ENCODE results near the gene CTCF. TPM values are rescaled to one million over a fixed set of nuclear protein-coding genes. Genes with fewer than 3 reads are reported as not detected.

CTCF gene
- polyA plus RNA-seq, 6 donors from 2014 or later: 40.2 to 93.3 (median 67.8) TPM

DNA sequence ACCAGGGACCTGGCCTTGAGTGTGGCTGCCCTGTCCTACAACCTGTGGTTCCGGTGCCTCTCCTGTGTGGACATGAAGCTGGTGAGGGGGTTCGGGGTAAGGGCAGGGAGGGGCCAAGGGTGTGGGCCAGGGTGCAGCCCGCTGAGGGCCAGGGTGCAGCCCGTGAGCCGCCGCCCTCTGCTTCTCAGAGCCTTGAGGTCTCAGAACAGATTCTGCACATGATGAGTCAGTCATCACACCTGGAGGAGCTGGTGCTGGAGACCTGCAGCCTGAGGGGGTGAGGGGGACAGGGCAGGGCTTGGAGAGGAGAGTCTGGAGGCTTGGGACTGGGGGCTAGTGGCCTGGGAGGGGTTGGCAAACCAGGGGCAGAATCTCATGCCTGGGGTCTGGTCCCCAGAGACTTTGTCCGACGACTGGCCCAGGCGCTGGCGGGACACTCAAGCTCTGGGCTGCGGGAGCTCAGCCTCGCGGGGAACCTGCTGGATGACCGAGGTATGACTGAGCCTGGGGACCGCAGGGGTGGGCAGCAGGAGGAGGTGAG, 84.9 kb downstream of the CTCF start:
- Mint-ChIP-seq H3K27me3 (no peaks in the 10 kb centered on the region), H3K4me3 (peak overlapping the region in 3 of 8 donors; percentile 32 to 48 (median 45)), H3K4me1 (peaks cover 15 to 35% (median 19%) of the 10 kb centered on the region in 3 donors), H3K27ac (peak overlapping the region in 1 of 6 donors; percentile 43), H3K36me3 (peaks cover 8 to 14% of the 10 kb centered on the region in 2 donors), H3K9me3 (no peaks in the 10 kb centered on the region)
- no peak for DNase-seq
- ATAC-seq (ENCODE audit: low read depth in 2 of 2): no peak

DNA sequence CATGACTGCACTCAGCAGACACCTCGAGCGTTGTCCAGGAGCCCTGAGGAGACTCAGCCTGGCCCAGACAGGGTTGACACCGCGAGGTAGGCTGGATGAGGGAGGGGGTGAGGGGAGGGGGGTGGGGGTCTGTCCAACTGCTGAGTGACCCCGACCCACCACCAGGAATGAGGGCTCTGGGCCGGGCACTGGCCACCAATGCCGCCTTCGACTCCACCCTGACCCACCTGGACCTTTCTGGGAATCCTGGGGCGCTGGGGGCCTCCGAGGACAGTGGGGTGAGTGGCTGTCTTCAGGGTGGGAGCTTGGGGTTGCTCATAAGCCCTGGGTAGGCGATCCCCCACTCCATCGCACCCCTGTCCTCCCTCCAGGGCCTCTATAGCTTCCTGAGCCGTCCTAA, 85.4 kb downstream of the CTCF start:
- Mint-ChIP-seq H3K27me3 (no peaks in the 10 kb centered on the region), H3K36me3 (peaks cover 8 to 14% of the 10 kb centered on the region in 2 donors), H3K4me1 (peaks cover 15 to 35% (median 19%) of the 10 kb centered on the region in 3 donors), H3K27ac (peak overlapping the region in 1 of 6 donors; percentile 43), H3K9me3 (no peaks in the 10 kb centered on the region), H3K4me3 (no peak overlapping the region)
- no peak for ATAC-seq (ENCODE audit: low read depth in 2 of 2)
- DNase-seq: no peak

DNA sequence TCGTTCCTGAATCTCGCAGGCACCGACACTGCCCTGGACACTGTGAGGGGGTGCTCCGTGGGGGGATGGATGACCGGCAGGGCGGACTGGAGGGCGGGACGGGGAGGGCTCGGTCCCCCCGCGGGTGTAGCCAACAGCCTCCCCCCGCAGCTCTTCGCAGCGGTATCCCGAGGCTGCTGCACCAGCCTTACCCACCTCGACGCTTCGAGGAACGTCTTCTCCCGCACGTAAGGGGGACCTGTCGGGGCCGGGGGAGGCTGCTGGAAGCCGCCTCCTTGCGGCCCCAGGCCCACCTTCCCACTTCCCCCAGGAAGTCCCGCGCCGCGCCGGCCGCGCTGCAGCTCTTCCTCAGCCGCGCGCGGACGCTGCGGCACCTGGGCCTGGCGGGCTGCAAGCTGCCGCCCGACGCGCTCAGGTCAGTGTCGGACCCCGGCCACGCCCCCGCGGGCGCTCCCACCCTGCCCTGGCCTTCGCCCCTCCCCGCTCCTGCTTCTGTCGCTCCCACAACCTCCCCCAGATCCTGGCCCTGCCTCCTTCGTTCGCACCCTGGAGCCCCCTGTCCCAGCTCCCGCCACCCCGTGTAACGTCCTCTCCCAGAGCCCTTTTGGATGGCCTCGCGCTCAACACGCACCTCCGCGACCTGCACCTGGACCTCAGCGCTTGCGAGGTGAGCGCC, 85.9 kb downstream of the CTCF start:
- Mint-ChIP-seq H3K27ac (peak overlapping the region in 1 of 6 donors; percentile 47), H3K4me1 (peaks cover 15 to 35% (median 19%) of the 10 kb centered on the region in 3 donors)
- no peak for ATAC-seq (ENCODE audit: low read depth in 2 of 2)

DNA sequence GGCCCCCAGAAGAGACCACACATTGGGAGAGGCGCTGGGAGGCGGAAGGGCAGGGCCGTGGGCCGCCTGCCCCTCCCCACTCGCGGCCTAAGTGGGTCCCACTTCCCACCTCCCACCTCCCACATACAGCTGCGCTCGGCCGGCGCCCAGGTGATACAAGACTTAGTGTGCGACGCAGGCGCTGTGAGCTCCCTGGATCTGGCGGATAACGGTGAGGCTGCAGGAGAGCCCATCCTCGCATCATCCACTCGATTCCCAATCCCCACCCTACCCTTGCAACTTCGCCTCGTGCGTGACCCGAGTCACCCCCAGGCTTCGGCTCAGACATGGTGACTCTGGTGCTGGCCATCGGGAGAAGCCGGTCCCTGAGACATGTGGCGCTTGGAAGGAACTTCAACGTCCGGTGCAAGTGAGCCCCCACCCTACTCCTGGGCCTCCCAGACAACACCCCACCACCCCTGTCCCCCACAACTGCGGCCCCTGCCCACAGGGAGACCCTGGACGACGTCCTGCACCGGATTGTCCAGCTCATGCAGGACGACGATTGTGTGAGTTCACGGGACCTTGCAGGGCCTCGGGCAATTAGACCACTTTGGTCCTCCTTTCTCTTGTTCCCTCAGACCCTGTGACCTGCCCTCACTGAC, 86.6 kb downstream of the CTCF start:
- Mint-ChIP-seq H3K27ac (peak overlapping the region in 1 of 6 donors; percentile 63), H3K36me3 (peaks cover 8 to 14% of the 10 kb centered on the region in 2 donors), H3K9me3 (no peaks in the 10 kb centered on the region), H3K4me1 (peaks cover 14 to 34% (median 19%) of the 10 kb centered on the region in 3 donors), H3K27me3 (no peaks in the 10 kb centered on the region), H3K4me3 (peak overlapping the region in 2 of 8 donors; percentile 23 to 74)
- DNase-seq: no peak
- ATAC-seq (ENCODE audit: low read depth in 2 of 2): no peak

More for the DNA sequence above, 85.9 kb downstream of the CTCF start:
- peaks cover 8 to 14% of the 10 kb centered on the region in 2 donors for H3K36me3 Mint-ChIP-seq
- peak overlapping the region in 1 of 8 donors; percentile 23 for H3K4me3 Mint-ChIP-seq
- no peaks in the 10 kb centered on the region for H3K9me3 Mint-ChIP-seq
- no peaks in the 10 kb centered on the region for H3K27me3 Mint-ChIP-seq
- DNase-seq: no peak

DNA sequence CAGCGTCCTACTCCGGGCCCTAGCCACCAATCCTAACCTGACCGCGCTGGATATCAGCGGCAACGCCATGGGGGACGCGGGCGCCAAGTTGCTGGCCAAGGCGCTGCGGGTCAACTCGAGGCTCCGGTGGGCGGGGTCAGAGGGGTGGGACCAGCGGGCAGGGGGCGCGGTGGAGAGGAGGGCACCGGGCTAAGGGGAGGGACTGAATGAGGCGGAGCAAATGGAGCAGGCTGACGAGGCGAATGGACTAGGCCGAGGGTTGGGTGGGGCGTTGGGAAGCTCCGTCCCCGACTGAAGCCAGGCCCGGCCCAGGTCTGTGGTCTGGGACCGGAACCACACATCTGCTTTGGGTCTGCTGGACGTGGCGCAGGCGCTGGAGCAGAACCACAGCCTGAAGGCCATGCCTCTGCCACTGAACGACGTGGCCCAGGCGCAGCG, 87.2 kb downstream of the CTCF start:
- H3K27ac Mint-ChIP-seq: peak overlapping the region in 1 of 6 donors; percentile 63
- DNase-seq: no peak
- H3K36me3 Mint-ChIP-seq: peaks cover 8 to 14% of the 10 kb centered on the region in 2 donors
- H3K9me3 Mint-ChIP-seq: no peaks in the 10 kb centered on the region
- no peak for ATAC-seq (ENCODE audit: low read depth in 2 of 2)
- peaks cover 9 to 28% (median 16%) of the 10 kb centered on the region in 3 donors for H3K4me1 Mint-ChIP-seq
- no peaks in the 10 kb centered on the region for H3K27me3 Mint-ChIP-seq
- H3K4me3 Mint-ChIP-seq: peak overlapping the region in 1 of 8 donors; percentile 74

DNA sequence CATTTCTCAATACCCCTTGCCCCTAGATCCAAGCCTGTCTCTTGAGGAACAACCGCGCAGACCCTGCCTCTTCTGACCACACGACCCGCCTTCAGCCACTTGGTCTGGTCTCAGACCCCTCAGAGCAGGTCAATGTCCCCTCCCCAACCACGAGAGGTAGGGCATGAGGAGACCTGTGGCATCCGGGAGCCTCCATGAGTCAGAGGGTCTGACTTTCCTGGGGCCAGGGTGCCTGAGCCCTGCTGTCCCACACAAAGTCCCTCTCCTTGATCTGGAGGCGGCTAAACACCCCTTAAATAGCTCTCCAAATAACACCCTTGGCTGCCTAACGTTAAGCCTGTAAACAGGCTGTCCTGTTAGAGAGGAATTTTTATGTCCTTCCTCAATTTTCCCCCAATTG, 87.7 kb downstream of the CTCF start:
- Mint-ChIP-seq H3K36me3 (peaks cover 8 to 14% of the 10 kb centered on the region in 2 donors), H3K4me3 (peak overlapping the region in 2 of 8 donors; percentile 28 to 45), H3K9me3 (no peaks in the 10 kb centered on the region), H3K27me3 (no peaks in the 10 kb centered on the region), H3K4me1 (peaks cover 8 to 26% (median 15%) of the 10 kb centered on the region in 3 donors), H3K27ac (peak overlapping the region in 1 of 6 donors; percentile 86)
- DNase-seq: no peak
- no peak for ATAC-seq (ENCODE audit: low read depth in 2 of 2)

DNA sequence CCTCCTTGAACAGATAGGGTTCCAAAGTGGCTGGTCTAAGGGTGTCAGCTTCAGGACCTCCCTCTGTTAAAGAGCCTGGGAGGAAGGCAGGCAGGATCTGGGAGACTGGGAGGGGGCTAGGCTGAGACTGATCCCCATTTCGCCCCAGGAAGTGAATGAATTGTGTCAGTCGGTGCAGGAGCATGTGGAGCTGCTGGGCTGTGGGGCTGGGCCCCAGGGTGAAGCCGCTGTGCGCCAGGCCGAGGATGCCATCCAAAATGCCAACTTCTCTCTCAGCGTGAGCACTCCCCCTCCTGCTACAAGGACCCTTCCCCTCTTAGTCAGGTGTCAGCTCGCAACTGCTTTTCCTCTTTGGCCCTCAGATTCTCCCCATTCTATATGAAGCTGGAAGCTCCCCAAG, 88.7 kb downstream of the CTCF start:
- ATAC-seq (ENCODE audit: low read depth in 2 of 2): no peak
- peak overlapping the region in 2 of 6 donors; percentile 27 to 86 for H3K27ac Mint-ChIP-seq
- H3K36me3 Mint-ChIP-seq: peaks cover 8 to 22% of the 10 kb centered on the region in 2 donors
- no peaks in the 10 kb centered on the region for H3K9me3 Mint-ChIP-seq
- peak overlapping the region in 1 of 8 donors; percentile 28 for H3K4me3 Mint-ChIP-seq
- peaks cover 8 to 20% (median 19%) of the 10 kb centered on the region in 3 donors for H3K4me1 Mint-ChIP-seq
- DNase-seq: no peak
- H3K27me3 Mint-ChIP-seq: no peaks in the 10 kb centered on the region

DNA sequence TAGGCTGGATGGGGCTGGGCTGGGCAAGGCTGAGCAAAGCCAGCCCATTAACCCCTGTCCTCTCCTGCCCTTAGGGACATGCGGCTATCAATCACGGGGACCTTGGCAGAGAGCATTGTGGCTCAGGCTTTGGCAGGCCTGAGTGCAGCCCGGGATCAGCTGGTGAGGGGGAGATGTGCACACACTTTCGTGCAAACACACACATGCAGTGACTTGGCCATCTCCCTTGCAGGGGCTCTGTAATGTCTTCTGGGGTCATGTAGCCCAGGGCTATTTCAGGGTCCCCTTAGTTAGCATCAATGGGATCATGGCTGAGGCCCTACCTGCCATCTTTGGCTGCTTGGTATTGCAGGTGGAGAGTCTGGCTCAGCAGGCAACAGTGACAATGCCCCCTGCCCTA, 89.5 kb downstream of the CTCF start:
- ATAC-seq (ENCODE audit: low read depth in 2 of 2): no peak
- DNase-seq: no peak
- H3K27me3 Mint-ChIP-seq: no peaks in the 10 kb centered on the region
- peak overlapping the region in 4 of 6 donors; percentile 57 to 82 (median 66) for H3K27ac Mint-ChIP-seq
- H3K4me1 Mint-ChIP-seq: peaks cover 6 to 20% (median 14%) of the 10 kb centered on the region in 3 donors
- peak overlapping the region in 2 of 8 donors; percentile 39 to 48 for H3K4me3 Mint-ChIP-seq
- H3K9me3 Mint-ChIP-seq: no peaks in the 10 kb centered on the region
- H3K36me3 Mint-ChIP-seq: peaks cover 8 to 22% of the 10 kb centered on the region in 2 donors

DNA sequence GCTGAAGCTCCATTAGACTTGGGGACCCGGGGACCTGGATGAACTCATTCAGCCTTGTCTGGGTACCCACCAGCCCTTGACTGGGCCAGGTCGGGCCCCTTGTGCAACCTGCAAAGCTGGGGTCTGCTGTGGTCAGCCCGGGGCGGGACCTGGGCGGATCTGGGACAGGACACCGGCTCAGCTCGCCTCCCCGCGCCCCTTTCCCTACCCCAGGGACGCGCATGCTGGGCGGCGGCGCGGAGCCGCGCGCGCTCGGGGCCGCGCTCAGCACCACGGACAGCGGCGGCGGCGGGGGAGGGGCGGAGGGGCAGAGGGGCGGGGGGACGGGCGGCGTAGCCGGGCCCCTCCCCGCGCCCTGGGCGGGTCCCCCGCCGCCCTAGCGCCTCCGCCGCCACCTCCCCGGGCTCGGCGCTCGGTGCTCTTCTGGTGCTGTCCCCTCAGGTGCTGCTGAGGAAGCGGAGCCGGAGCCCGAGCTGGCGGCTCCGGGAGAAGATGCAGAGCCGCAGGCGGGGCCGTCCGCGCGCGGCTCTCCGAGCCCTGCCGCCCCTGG, 90.3 kb downstream of the CTCF start:
- Mint-ChIP-seq H3K27ac (no peak overlapping the region), H3K27me3 (no peaks in the 10 kb centered on the region), H3K4me1 (peaks cover 6 to 20% (median 14%) of the 10 kb centered on the region in 3 donors), H3K4me3 (no peak overlapping the region), H3K36me3 (peaks cover 8 to 22% of the 10 kb centered on the region in 2 donors), H3K9me3 (no peaks in the 10 kb centered on the region)
- DNase-seq (no peak), ATAC-seq (ENCODE audit: low read depth in 2 of 2) (no peak)

DNA sequence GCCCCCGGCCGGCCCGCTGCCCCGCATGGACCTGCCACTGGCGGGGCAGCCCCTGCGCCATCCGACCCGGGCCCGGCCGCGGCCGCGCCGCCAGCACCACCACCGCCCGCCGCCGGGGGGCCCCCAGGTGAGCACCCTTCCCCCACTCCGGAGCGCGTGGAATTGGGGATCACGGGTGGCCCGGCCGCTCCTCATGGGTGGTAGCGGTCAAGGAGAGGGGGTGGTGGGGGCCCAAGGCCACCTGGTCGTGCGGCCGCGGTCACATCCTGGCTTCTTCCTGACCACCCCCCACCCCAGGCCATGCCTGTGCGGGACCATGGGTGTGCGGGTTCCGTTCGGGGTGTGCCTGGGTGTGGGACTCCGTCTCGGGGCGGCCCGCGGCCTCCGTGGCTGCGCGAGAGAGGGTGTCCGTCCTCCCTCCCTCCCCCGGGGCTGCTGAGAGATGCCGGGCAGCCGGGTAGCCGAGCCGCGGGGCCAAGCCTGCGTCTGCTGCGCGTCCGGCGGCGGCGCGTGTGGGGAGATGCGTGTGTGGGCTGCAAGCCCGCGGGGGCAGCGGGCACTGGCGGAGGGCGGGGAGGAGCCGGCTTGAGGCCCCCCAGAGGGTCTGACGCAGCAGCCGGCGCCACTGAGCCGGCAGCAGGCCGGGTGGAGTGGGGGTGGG, 90.9 kb downstream of the CTCF start:
- no peak for ATAC-seq (ENCODE audit: low read depth in 2 of 2)
- peaks cover 8 to 22% of the 10 kb centered on the region in 2 donors for H3K36me3 Mint-ChIP-seq
- H3K4me1 Mint-ChIP-seq: peaks cover 10 to 20% (median 19%) of the 10 kb centered on the region in 3 donors
- no peak overlapping the region for H3K4me3 Mint-ChIP-seq
- no peaks in the 10 kb centered on the region for H3K27me3 Mint-ChIP-seq
- DNase-seq: no peak
- H3K27ac Mint-ChIP-seq: no peak overlapping the region
- H3K9me3 Mint-ChIP-seq: no peaks in the 10 kb centered on the region

DNA sequence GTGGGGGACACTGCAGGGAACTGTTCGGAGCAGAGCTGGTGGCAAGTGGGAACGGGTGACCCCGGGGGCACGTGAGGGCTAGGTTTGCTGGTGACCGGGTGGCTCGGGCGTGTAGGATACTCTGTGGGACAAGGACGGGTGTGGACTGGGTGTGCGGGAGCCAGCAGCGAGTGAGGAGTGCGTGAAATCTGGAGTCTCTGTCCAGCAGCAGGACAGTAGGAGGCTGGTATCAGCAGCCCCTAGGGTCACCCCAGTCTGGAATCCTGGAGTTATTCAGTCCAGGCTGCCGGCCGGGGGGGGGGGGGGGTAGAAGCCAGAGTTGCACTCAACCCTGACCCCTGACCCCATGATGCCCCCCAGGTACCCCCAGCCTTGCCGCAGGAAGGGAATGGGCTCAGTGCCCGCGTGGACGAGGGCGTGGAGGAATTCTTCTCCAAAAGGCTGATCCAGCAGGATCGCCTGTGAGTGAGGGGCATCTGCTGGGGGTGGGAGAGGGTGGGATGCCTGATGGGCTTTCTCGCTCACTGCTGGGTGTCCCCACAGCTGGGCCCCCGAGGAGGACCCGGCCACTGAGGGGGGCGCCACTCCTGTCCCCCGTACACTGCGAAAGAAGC, 91.6 kb downstream of the CTCF start:
- ATAC-seq (ENCODE audit: low read depth in 2 of 2): no peak
- Mint-ChIP-seq H3K27me3 (no peaks in the 10 kb centered on the region), H3K27ac (peak overlapping the region in 1 of 6 donors; percentile 91), H3K36me3 (peaks cover 8 to 22% of the 10 kb centered on the region in 2 donors), H3K9me3 (no peaks in the 10 kb centered on the region), H3K4me1 (peaks cover 16 to 25% (median 23%) of the 10 kb centered on the region in 3 donors), H3K4me3 (no peak overlapping the region)
- no peak for DNase-seq

DNA sequence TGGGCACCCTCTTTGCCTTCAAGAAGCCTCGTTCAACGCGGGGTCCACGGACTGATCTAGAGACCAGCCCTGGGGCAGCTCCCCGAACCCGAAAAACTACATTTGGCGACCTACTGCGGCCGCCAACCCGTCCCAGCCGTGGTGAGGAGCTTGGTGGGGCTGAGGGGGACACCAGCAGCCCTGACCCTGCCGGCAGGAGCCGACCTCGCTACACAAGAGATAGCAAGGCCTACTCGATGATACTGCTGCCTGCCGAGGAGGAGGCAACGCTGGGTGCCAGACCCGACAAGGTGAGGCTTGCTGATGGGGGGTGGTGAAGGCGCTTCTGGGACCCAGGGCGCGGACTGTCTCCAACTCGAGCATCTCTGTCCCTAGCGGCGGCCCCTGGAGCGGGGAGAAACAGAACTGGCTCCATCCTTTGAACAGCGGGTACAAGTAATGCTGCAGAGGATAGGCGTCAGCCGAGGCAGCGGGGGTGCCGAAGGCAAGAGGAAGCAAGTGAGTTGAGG, 92.1 kb downstream of the CTCF start:
- H3K36me3 Mint-ChIP-seq: peaks cover 8 to 22% of the 10 kb centered on the region in 2 donors
- H3K27ac Mint-ChIP-seq: peak overlapping the region in 1 of 6 donors; percentile 53
- no peak for DNase-seq
- no peaks in the 10 kb centered on the region for H3K27me3 Mint-ChIP-seq
- H3K9me3 Mint-ChIP-seq: no peaks in the 10 kb centered on the region
- no peak for ATAC-seq (ENCODE audit: low read depth in 2 of 2)
- H3K4me1 Mint-ChIP-seq: peaks cover 21 to 31% (median 28%) of the 10 kb centered on the region in 3 donors
- no peak overlapping the region for H3K4me3 Mint-ChIP-seq
